DOHH2 (cell line): ENCODE measurements around the gene MTERF4.

Experiments used
- H3F3A ChIP-seq: fragments of 200-600 bp; sonication (generic), shearing (Covaris generic); 2 replicates; pipeline ENCODE4 v1.6.0; 2016; ENCODE audit warnings: antibody characterized with exemption, mild to moderate bottlenecking; ENCODE audit not compliant: control insufficient read depth, insufficient read depth
- H3K27ac ChIP-seq: fragments of 200-600 bp; sonication (generic); 2 replicates; pipeline ENCODE4 v1.5.1; 2014; ENCODE audit warnings: low read depth, mild to moderate bottlenecking, low read length, moderate library complexity
- H3K27me3 ChIP-seq: fragments of 200-600 bp; sonication (generic); 2 replicates; pipeline ENCODE4 v1.6.1; 2014; ENCODE audit warnings: mild to moderate bottlenecking, low read length, mixed read lengths; ENCODE audit not compliant: control insufficient read depth
- H3K36me3 ChIP-seq: fragments of 200-600 bp; sonication (generic); 2 replicates; pipeline ENCODE4 v1.6.1; 2014; ENCODE audit warnings: mild to moderate bottlenecking, low read length, moderate library complexity, mixed read lengths; ENCODE audit not compliant: control insufficient read depth
- H3K4me1 ChIP-seq: fragments of 200-600 bp; sonication (generic); 2 replicates; pipeline ENCODE4 v1.6.1; 2014; ENCODE audit warnings: mild to moderate bottlenecking, low read length, mixed read lengths; ENCODE audit not compliant: control insufficient read depth
- H3K4me2 ChIP-seq: fragments of 200-600 bp; sonication (generic); 2 replicates; pipeline ENCODE4 v1.6.0; 2014; ENCODE audit warnings: mild to moderate bottlenecking, low read length, moderate library complexity
- H3K4me3 ChIP-seq: fragments of 200-600 bp; sonication (generic); 2 replicates; pipeline ENCODE4 v1.5.1; 2014; ENCODE audit warnings: mild to moderate bottlenecking, low read length, mixed read lengths
- H3K79me2 ChIP-seq: fragments of 200-600 bp; sonication (generic); 2 replicates; pipeline ENCODE4 v1.6.1; 2014; ENCODE audit warnings: mild to moderate bottlenecking, low read length, mixed read lengths; ENCODE audit not compliant: control insufficient read depth
- H3K9me2 ChIP-seq: fragments of 200-600 bp; sonication (generic); replicated peaks from 2 replicates; pipeline ENCODE4 v1.6.1; 2014; ENCODE audit warnings: mild to moderate bottlenecking, low read length, mixed read lengths; ENCODE audit not compliant: control insufficient read depth
- H3K9me3 ChIP-seq: fragments of 200-600 bp; sonication (generic); 2 replicates; pipeline ENCODE4 v1.6.1; 2014; ENCODE audit warnings: antibody characterized with exemption, low read length, mixed read lengths; ENCODE audit not compliant: control insufficient read depth, insufficient read depth
- H4K20me1 ChIP-seq: fragments of 200-600 bp; sonication (generic); 2 replicates; pipeline ENCODE4 v1.6.0; 2014; ENCODE audit warnings: low read depth, mild to moderate bottlenecking, antibody characterized with exemption, low read length, moderate library complexity; ENCODE audit not compliant: control insufficient read depth, insufficient read depth
- CTCF ChIP-seq: fragments of 200-600 bp; sonication (generic); IDR thresholded peaks from one replicate; pipeline ENCODE4 v1.5.1; 2014; ENCODE audit warnings: antibody characterized with exemption, mild to moderate bottlenecking, low read depth, low read length; ENCODE audit not compliant: poor library complexity, severe bottlenecking
- EZH2phosphoT487 ChIP-seq: fragments of 200-600 bp; sonication (generic); IDR thresholded peaks from 2 replicates; pipeline ENCODE4 v1.6.1; 2017; ENCODE audit warnings: borderline replicate concordance, mild to moderate bottlenecking, antibody characterized with exemption, low read length, moderate library complexity, mixed read lengths

The MTERF4 gene

GRCh38 chr2:241112592-241112991 lies 10.5 kb upstream of the MTERF4 start:
- Histone ChIP-seq H4K20me1 (no peaks in the 10 kb centered on the region), H3K4me3 (no peak overlapping the region), H3K79me2 (no peaks in the 10 kb centered on the region), H3K4me1 (peaks cover 17% of the 10 kb centered on the region), H3K27ac (no peak overlapping the region), H3F3A (no peaks in the 10 kb centered on the region), H3K36me3 (peaks cover 42% of the 10 kb centered on the region), H3K9me3 (no peaks in the 10 kb centered on the region), H3K27me3 (no peaks in the 10 kb centered on the region), H3K4me2 (no peak overlapping the region), H3K9me2 (no peaks in the 10 kb centered on the region)
- no peak for TF ChIP-seq CTCF
- no peak for TF ChIP-seq EZH2phosphoT487

- Histone ChIP-seq H3F3A (no peaks in the 10 kb centered on the region), H3K9me2 (no peaks in the 10 kb centered on the region), H3K4me2 (no peak overlapping the region), H3K27me3 (no peaks in the 10 kb centered on the region), H3K36me3 (peaks cover 48% of the 10 kb centered on the region), H3K27ac (no peak overlapping the region), H3K4me1 (peaks cover 17% of the 10 kb centered on the region), H4K20me1 (no peaks in the 10 kb centered on the region), H3K9me3 (no peaks in the 10 kb centered on the region), H3K4me3 (no peak overlapping the region), H3K79me2 (no peaks in the 10 kb centered on the region)
- TF ChIP-seq CTCF (no peak), EZH2phosphoT487 (no peak)
Measured at GRCh38 chr2:241112046-241112445, 10.0 kb upstream of the MTERF4 start.

- Histone ChIP-seq H3K4me3 (no peak overlapping the region), H3K4me2 (no peak overlapping the region), H3K36me3 (peaks cover 46% of the 10 kb centered on the region)
Measured at GRCh38 chr2:241111440-241111805, 9.3 kb upstream of the MTERF4 start.

More at GRCh38 chr2:241111440-241111805, 9.3 kb upstream of the MTERF4 start:
- Histone ChIP-seq H3F3A (no peaks in the 10 kb centered on the region), H4K20me1 (no peaks in the 10 kb centered on the region), H3K9me2 (no peaks in the 10 kb centered on the region), H3K27ac (no peak overlapping the region), H3K79me2 (no peaks in the 10 kb centered on the region), H3K9me3 (no peaks in the 10 kb centered on the region), H3K4me1 (peaks cover 17% of the 10 kb centered on the region), H3K27me3 (no peaks in the 10 kb centered on the region)
- TF ChIP-seq CTCF (no peak), EZH2phosphoT487 (no peak)
